Keratinocyte (primary cell): ENCODE measurements around the gene CLPSL1.

Experiments used
- EZH2 ChIP-seq: IDR thresholded peaks from one replicate; pipeline ENCODE4 v1.6.1; 2012; ENCODE audit warnings: inconsistent platforms, mild to moderate bottlenecking, low read length, moderate library complexity
- TF ChIP-seq, protein P1 (sequence below), 3 experiments: IDR thresholded peaks in 1 of 3; conservative IDR thresholded peaks in 1 of 3; optimal IDR thresholded peaks in 1 of 3; 2 replicates in 2 of 3; 3 replicates in 1 of 3; pipeline versions ENCODE3 to v1.5.1; 2011; ENCODE audit warnings: low read length in 3 of 3, mild to moderate bottlenecking in 3 of 3, moderate library complexity in 2 of 3, control low read depth in 1 of 3, inconsistent platforms in 1 of 3; ENCODE audit not compliant: insufficient read depth in 2 of 3; ENCODE audit errors: extremely low read depth in 1 of 3

DNA sequence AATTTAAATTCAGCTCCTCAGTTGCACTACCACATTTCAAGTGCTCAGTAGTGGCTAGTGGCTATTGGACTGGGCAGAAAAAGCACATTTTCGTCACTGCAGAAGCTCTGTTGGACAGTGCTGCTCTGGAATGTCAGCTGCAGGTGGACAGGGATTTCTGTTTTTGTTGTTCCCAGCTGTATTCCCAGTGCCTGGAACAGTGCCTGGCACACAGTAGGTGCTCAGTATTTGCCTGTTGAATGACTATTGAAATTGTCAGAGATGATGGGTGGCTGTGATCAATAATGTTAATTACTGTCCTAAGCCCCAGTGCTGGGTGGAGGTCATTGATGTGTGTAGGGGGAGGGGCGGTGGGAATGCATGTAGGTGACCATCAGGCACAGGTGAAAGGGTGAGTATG lies 5.5 kb downstream of the CLPSL1 start:
- TF ChIP-seq, protein P1, sequence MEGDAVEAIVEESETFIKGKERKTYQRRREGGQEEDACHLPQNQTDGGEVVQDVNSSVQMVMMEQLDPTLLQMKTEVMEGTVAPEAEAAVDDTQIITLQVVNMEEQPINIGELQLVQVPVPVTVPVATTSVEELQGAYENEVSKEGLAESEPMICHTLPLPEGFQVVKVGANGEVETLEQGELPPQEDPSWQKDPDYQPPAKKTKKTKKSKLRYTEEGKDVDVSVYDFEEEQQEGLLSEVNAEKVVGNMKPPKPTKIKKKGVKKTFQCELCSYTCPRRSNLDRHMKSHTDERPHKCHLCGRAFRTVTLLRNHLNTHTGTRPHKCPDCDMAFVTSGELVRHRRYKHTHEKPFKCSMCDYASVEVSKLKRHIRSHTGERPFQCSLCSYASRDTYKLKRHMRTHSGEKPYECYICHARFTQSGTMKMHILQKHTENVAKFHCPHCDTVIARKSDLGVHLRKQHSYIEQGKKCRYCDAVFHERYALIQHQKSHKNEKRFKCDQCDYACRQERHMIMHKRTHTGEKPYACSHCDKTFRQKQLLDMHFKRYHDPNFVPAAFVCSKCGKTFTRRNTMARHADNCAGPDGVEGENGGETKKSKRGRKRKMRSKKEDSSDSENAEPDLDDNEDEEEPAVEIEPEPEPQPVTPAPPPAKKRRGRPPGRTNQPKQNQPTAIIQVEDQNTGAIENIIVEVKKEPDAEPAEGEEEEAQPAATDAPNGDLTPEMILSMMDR (optimal IDR thresholded peaks at IDR 0.05 in 1 of 3, IDR thresholded peaks at IDR 0.05 in 1 of 3, conservative IDR thresholded peaks at IDR 0.05 in 1 of 3; ENCODE audit: extremely low read depth in 1 of 3, insufficient read depth in 2 of 3, low read length in 3 of 3), result no peak
- TF ChIP-seq EZH2, result no peak
